Spinal cord (tissue), 10 donors: ENCODE measurements around the gene SIPA1L3. TPM values are rescaled to one million over a fixed set of nuclear protein-coding genes. Genes with fewer than 3 reads are reported as not detected.
A peak's percentile ranks its signal among the peaks of the same experiment; 100 is the strongest.
"Not testable (repeated sequence)": the region's sequence is repeated elsewhere in the genome, so short reads cannot be mapped to it uniquely, and the experiment has no call there.

Experiments
- DNase-seq, 6 donors: peaks; one replicate each; pipeline versions ENCODE4 v3.0.0 to v3.0.0-alpha.2; 2013 to 2015; ENCODE audit warnings: low spot score in 6 of 6, low read depth in 4 of 6
- H3K27ac ChIP-seq: one replicate; pipeline ENCODE4 v1.5.1; 2013; ENCODE audit warnings: low read depth, low read length, control low read depth
- H3K27me3 ChIP-seq: one replicate; pipeline ENCODE4 v1.6.1; 2013; ENCODE audit warnings: low read length; ENCODE audit not compliant: control insufficient read depth, insufficient read depth
- H3K36me3 ChIP-seq: one replicate; pipeline ENCODE4 v1.6.1; 2013; ENCODE audit warnings: low read length; ENCODE audit not compliant: control insufficient read depth, insufficient read depth
- H3K4me1 ChIP-seq: one replicate; pipeline ENCODE4 v1.6.1; 2013; ENCODE audit warnings: low read length; ENCODE audit not compliant: control insufficient read depth, insufficient read depth
- H3K4me3 ChIP-seq: one replicate; pipeline ENCODE4 v1.5.1; 2013; ENCODE audit warnings: low read depth, low read length, control low read depth
- H3K9me3 ChIP-seq: one replicate; pipeline ENCODE4 v1.6.1; 2013; ENCODE audit warnings: low read length; ENCODE audit not compliant: control insufficient read depth, insufficient read depth
- WGBS: methylation state at CpG from one replicate; pipeline ENCODE4 v1.1.5; 2013; ENCODE audit warnings: missing lambda C conversion rate; ENCODE audit not compliant: insufficient coverage; 5-methylcytosine and 5-hydroxymethylcytosine counted together
- polyA plus RNA-seq, 2 donors: library from polyadenylated mRNA; unstranded; fragments of 120-200 nt; gene quantifications; one replicate each; pipeline ENCODE4 v1.2.1, GENCODE V29; 2013; ENCODE audit not compliant: insufficient read length in 2 of 2
- total RNA-seq, 2 donors: library from RNA; depleted of rRNA in 1 of 2; stranded (reverse); fragments of 120-200 nt in 1 of 2; fragments of >200 nt in 1 of 2; gene quantifications; one replicate each; pipeline versions ENCODE4 v1.2.3 to v1.2.4, GENCODE V29; 2013 to 2014
- donor health status: healthy.

The SIPA1L3 gene
- total and polyA plus RNA-seq, 4 donors = 13.6 to 34.8 (median 21.9) TPM

DNA sequence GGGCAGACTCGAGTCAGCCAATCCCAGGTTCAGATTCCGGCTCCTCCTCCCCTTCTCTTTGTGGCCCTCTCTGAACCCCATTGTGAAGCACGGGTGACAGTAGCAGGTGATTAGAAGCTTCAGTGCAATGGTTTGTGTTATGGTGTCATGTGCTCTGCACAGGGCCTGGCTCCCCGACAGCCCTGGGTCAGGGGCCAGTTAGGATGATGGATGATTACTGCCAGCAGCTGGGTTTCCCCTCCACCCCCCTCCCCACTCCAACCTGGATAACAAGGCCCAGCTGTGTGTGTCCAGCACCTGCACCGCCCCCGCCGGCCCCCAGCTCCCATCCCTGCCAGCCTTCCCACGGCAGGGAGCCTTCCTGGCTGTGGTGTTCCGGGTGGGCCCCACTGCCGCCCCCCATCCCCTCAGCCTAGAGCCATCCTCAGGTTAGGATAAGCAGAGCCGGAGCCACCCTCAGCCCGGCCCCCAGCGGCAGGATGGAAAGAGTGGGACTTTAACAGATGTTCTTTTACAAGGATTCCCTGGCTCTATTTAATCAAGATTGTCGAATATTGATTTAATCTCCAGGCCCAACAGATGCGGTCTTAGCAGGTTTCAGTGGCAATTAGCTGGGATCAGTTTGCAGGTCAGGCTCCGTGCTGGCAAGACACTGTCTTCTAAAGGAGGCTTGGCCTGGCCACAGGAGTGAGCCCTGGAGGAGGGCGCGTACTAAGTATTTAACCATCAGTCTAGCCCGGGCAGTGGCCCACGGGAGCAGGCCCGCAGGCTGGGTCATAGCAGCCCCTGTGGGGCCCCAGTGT is 156.2 kb downstream of the SIPA1L3 start:
- WGBS = 32% methylated on average over 7 of the region's 21 CpGs
- no peak overlapping the region for H3K4me3 ChIP-seq
- peak overlapping the region; percentile 57 for H3K27ac ChIP-seq
- peak in 3 of 6 donors; percentile 9 to 60 (median 43) for DNase-seq
- H3K36me3 ChIP-seq = peaks cover 11% of the 10 kb centered on the region
- no peaks in the 10 kb centered on the region for H3K9me3 ChIP-seq
- H3K4me1 ChIP-seq = peaks cover 22% of the 10 kb centered on the region
- no peaks in the 10 kb centered on the region for H3K27me3 ChIP-seq

DNA sequence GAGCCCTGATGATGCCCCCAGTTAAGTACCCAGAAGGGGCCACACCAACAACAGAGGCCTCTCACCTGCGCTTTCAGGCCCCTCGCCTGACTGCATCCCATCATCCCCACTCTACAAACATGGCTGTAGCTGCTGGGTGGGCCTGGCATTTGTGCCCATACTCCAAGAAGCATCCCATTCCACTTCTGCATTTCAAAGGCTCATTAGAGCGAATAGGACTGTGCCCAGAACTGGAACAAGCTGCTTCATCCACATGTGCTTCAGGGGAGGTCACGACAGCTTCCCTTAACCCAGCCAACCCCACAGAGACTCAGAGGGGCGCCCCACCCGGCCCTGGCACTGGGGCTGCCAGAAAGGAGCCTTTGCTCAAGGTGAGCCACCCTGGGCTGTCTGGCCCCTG is 156.9 kb downstream of the SIPA1L3 start:
- Histone ChIP-seq H3K9me3 (no peaks in the 10 kb centered on the region), H3K36me3 (peaks cover 11% of the 10 kb centered on the region), H3K4me1 (peaks cover 18% of the 10 kb centered on the region), H3K4me3 (no peak overlapping the region), H3K27me3 (no peaks in the 10 kb centered on the region), H3K27ac (peak overlapping the region; percentile 33)
- DNase-seq = peak in 1 of 6 donors; percentile 7
- 78% methylated on average over 4 of the region's 6 CpGs for WGBS

DNA sequence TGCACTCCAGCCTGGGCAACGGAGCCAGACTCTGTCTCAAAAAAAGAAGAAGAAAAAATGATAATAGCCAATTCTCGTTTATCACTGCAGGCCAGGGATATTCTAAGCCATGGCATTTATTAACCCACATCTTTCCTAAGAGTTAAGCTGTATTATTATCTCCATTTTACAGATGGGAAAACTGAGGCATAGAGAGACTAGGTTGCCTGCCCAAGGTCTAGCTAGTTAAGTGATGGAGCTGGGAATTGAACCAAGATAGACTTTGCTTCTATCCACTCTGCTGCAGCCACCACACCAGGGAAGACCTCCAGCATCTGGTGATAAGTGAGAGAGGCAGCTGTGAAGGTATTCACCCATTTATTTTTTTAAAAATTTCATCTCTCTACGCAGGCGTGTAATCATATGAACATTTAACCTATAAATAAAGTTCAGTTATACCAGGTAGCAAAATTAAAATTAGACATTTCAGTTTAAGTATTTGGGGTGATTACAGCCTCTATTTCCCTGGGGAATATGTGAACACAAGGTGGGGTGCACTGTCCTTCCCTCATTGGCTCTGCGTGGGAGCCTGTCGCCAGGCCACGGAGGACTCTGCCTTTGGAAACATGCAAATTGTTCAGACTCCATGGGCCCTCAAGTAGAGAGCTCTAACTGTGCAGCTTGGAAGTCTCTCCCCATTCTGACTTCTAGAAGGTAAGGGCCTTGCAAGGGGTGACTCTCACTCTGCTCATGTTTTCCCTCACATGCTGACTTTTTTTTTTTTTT is 157.8 kb downstream of the SIPA1L3 start:
- no peaks in the 10 kb centered on the region for H3K9me3 ChIP-seq
- no peaks in the 10 kb centered on the region for H3K27me3 ChIP-seq
- H3K36me3 ChIP-seq = peaks cover 11% of the 10 kb centered on the region
- H3K4me3 ChIP-seq = no peak overlapping the region
- WGBS = 92% methylated on average over 2 of the region's 7 CpGs
- no peak for DNase-seq
- H3K27ac ChIP-seq = no peak overlapping the region
- H3K4me1 ChIP-seq = peaks cover 16% of the 10 kb centered on the region

DNA sequence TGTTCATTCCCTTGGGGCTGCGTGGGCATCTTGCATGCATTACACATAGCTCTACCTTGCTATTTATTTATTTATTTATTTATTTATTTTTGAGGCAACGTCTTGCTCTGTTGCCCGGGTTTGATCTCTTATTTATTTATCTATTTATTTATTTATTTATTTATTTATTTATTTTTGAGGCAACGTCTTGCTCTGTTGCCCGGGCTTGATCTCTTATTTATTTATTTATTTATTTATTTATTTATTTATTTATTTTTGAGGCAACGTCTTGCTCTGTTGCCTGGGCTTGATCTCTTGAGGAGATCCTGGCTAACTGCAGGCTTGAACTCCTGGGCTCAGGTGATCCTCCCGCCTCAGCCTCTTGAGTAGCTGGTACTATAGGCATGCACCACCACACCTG is 158.8 kb downstream of the SIPA1L3 start:
- not testable (repeated sequence) for H3K9me3 ChIP-seq, H3K27ac ChIP-seq, H3K4me3 ChIP-seq, H3K27me3 ChIP-seq, DNase-seq
- WGBS = no CpG with 5 or more reads among the region's 7 CpGs
- Histone ChIP-seq H3K4me1 (peaks cover 16% of the 10 kb centered on the region), H3K36me3 (peaks cover 11% of the 10 kb centered on the region)

DNA sequence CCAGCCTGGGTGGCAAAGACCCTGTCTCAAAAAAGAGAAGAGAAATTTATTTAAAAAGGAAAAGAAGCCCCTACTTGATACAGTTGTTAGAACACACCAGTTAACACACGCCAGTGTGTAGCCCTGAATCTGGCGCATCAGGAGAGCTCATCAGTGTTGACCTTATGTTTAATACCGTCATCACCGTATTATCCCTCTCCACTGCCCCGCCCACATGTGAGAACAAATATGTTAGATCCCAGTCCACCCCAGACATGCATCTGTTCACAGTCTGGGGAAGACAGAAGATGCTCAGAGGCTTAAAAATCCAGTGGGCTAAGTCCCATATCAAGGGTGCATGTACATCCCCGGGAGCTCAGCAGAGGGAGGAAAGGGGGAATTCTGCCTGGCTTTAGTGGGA is 161.8 kb downstream of the SIPA1L3 start:
- Histone ChIP-seq H3K4me3 (no peak overlapping the region), H3K4me1 (peaks cover 15% of the 10 kb centered on the region), H3K36me3 (peaks cover 4% of the 10 kb centered on the region), H3K27ac (no peak overlapping the region), H3K9me3 (no peaks in the 10 kb centered on the region), H3K27me3 (no peaks in the 10 kb centered on the region)
- 90% methylated on average over 6 of the region's 6 CpGs for WGBS
- no peak for DNase-seq

DNA sequence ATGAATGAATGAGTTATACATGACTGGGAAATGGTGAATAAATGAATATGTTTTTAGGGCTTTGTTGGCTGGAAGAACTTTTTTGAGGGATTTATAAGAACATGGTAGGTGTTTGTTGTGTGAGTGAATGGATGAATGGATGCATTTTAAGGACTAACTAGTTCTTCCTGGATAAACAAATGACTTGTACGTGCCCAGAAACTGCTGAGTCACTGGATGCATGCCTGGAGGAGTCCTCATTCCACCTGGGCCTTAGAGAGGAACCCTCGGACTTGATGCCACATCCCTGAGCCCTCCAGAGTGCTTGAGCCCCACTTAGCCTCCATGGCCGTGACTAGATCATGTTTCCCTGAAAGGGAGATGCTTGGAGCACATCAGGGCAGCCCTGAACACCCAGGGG is 163.6 kb downstream of the SIPA1L3 start:
- H3K9me3 ChIP-seq = no peaks in the 10 kb centered on the region
- H3K27ac ChIP-seq = no peak overlapping the region
- 66% methylated on average over 3 of the region's 3 CpGs for WGBS
- H3K36me3 ChIP-seq = peaks cover 3% of the 10 kb centered on the region
- no peaks in the 10 kb centered on the region for H3K27me3 ChIP-seq
- peaks cover 19% of the 10 kb centered on the region for H3K4me1 ChIP-seq
- no peak overlapping the region for H3K4me3 ChIP-seq
- DNase-seq = no peak

DNA sequence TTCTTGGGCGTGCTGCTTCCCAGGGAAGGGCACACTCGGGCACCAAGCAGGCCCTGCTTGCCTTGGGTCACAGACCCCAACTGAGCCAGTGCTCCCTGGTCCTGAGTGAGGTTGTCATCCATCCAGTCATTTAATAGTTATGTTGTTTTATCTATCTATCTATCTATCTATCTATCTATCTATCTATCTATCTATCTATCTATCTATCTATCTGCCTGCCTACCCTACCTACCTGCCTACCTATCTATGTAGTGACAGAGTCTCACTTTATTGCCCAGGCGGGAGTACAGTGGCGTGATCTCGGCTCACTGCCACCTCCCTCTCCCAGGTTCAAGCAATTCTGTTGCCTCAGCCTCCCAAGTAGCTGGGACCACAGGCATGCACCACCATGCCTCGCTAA is 164.0 kb downstream of the SIPA1L3 start:
- DNase-seq, H3K36me3 ChIP-seq, H3K9me3 ChIP-seq, H3K27ac ChIP-seq, H3K27me3 ChIP-seq, H3K4me3 ChIP-seq: not testable (repeated sequence)
- WGBS = 98% methylated on average over 6 of the region's 6 CpGs
- H3K4me1 ChIP-seq = peaks cover 19% of the 10 kb centered on the region

DNA sequence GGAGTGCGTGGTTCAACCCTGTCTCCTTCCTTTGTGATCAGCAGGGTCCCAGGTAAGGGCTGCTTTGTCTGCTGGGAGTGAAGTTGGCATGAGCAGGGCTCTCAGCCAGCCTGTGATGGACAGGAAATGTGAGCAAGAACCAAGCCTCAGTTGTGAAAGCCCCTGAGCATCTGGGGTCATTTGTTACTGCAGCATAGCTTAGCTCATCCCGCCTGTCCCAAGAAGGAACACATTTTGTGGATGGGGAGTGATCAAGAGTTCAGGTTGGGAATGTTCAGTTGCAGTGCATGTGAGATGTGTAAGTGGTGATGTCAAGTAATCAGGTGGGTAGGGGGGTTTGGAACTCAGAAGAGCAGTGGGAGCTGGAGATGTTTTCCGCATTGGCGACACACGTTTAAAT is 164.6 kb downstream of the SIPA1L3 start:
- no peak for DNase-seq
- Histone ChIP-seq H3K4me1 (peaks cover 19% of the 10 kb centered on the region), H3K4me3 (no peak overlapping the region), H3K9me3 (peaks cover 2% of the 10 kb centered on the region), H3K36me3 (peaks cover 3% of the 10 kb centered on the region), H3K27ac (no peak overlapping the region), H3K27me3 (no peaks in the 10 kb centered on the region)
- 97% methylated on average over 5 of the region's 5 CpGs for WGBS

DNA sequence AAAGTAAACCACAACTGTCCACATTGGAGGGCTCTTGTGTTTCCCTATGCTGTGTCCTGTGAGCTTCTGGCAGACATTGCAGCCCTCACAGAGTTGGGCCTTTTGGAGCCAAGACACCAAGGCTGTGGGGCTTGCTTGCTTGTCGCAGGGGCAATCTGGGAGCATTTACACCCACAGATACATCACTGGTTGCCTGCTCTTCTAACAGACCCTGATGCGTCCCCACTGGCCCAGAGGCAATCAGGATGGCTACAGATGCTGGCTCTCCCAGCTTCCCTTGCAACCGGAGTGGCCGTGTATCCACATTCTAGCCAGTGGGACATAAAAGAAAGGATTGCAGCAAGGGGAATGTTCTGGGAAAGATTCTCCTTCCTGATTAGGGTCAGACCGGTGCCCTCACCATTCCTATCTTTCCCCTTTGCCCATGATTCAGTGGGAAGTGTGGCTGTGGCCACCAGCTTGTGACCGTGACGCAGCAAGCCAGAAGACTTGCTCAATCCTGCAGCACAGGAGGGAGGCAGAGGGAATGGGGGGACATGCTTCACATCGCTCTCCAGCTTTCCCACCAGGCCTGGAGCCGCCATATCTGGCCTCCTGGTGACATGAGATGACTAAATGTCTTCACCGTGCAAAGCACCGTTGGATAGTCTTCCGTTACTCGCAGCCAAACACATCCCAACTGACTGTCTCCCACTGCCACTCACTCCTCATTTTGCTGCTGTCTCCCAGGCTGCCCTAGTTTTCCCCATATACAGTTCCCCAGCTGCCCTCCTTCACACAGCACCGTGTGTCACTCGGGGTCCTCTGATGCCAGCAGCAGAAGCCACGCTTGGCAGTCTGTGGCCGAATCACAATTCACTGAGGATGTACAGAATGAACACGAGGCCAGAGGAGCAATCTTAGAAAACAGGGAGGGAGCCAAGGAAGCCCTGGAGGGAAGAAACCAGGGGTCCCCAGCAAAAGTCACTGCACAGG is 166.1 kb downstream of the SIPA1L3 start:
- peaks cover 20% of the 10 kb centered on the region for H3K4me1 ChIP-seq
- H3K9me3 ChIP-seq = peaks cover 2% of the 10 kb centered on the region
- no peak overlapping the region for H3K27ac ChIP-seq
- peak in 1 of 6 donors; percentile 38 for DNase-seq
- no peak overlapping the region for H3K4me3 ChIP-seq
- 68% methylated on average over 14 of the region's 18 CpGs for WGBS
- no peaks in the 10 kb centered on the region for H3K27me3 ChIP-seq
- H3K36me3 ChIP-seq = peaks cover 4% of the 10 kb centered on the region
